SJCRH30 (cell line): ENCODE data around the gene WWC2. TPM values are rescaled to one million over a fixed set of nuclear protein-coding genes. Genes with fewer than 3 reads are reported as not detected.
"Not testable (repeated sequence)": the region's sequence is repeated elsewhere in the genome, so short reads cannot be mapped to it uniquely, and the experiment has no call there.

ENCODE experiments used
- DNase-seq, 2 experiments: peaks; one replicate each; pipeline ENCODE4 v3.0.0-alpha.2; 2015 to 2020
- H3K27ac ChIP-seq: fragments of 250-450 bp; sonication (Bioruptor Pico); 2 replicates; pipeline ENCODE4 v1.5.1; 2020; ENCODE audit warnings: mild to moderate bottlenecking, moderate library complexity
- H3K27me3 ChIP-seq: fragments of 250-450 bp; sonication (Bioruptor Pico); 2 replicates; pipeline ENCODE4 v1.5.1; 2020; ENCODE audit warnings: mild to moderate bottlenecking, moderate library complexity
- H3K36me3 ChIP-seq: fragments of 250-450 bp; sonication (Bioruptor Pico); 2 replicates; pipeline ENCODE4 v1.5.1; 2020; ENCODE audit warnings: mild to moderate bottlenecking, moderate library complexity
- H3K4me1 ChIP-seq: fragments of 250-450 bp; sonication (Bioruptor Pico); 2 replicates; pipeline ENCODE4 v1.5.1; 2020; ENCODE audit warnings: mild to moderate bottlenecking, moderate library complexity
- H3K4me3 ChIP-seq: fragments of 250-450 bp; sonication (Bioruptor Pico); 2 replicates; pipeline ENCODE4 v1.5.1; 2020; ENCODE audit warnings: mild to moderate bottlenecking, moderate library complexity
- H3K9me3 ChIP-seq: fragments of 250-450 bp; sonication (Bioruptor Pico); replicated peaks from 2 replicates; pipeline ENCODE4 v1.5.1; 2020; ENCODE audit warnings: mild to moderate bottlenecking, moderate library complexity
- total RNA-seq: library from RNA; depleted of rRNA; stranded (reverse); fragments of >200 nt; shearing (Covaris generic); gene quantifications from 2 replicates; pipeline ENCODE4 v1.2.3, GENCODE V29; 2014

The WWC2 gene
- total RNA-seq, 1 experiment from 2014 or later, result 23.7 TPM

DNA sequence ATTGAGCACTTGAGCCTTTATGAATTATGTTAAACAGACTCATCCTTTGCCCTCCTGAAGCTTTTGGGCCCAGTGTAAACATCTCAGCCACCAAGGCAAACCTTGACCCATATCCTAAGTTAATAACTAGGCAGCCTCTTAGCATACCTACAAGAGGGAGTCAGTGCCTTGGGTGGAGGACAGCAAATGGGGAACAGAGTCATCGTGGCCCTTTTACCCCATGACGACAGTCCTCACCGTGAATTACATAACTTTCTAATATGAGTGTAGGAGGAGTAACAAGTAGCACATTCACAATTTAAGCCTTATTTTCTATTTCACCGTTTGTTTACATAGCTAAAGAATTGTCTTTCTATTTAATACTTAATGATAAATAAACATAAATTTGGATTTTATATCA, 204.2 kb downstream of the WWC2 start:
- H3K9me3 ChIP-seq, result no peaks in the 10 kb centered on the region
- peaks cover 3% of the 10 kb centered on the region; the same call in 1 of the 2 replicates for H3K36me3 ChIP-seq
- no peak overlapping the region for H3K4me3 ChIP-seq
- no peaks in the 10 kb centered on the region for H3K27me3 ChIP-seq
- no peak for DNase-seq
- no peak overlapping the region for H3K27ac ChIP-seq
- no peaks in the 10 kb centered on the region for H3K4me1 ChIP-seq

DNA sequence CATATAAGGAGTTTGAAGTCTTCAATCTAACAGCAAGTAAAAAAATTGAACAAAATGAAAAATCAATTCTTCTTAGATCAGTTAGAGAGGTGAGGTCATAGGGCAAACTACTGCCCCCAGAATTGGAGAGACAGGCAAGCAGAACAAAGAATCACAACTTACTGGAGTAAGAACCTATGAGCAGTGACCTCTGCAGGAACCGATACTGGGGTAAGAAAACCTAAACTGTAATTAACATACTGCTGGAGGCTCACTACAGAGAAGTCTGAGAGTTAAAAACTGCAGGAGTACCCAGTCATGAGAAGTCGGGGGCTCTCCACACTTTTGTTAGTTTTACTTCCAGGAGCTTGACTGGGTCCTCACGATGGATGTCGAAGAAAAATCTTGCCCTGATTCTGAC, 205.0 kb downstream of the WWC2 start:
- H3K4me1 ChIP-seq, result no peaks in the 10 kb centered on the region
- no peak overlapping the region for H3K4me3 ChIP-seq
- H3K36me3 ChIP-seq, result peaks cover 3% of the 10 kb centered on the region; the same call in 1 of the 2 replicates
- H3K27ac ChIP-seq, result no peak overlapping the region
- H3K9me3 ChIP-seq, result no peaks in the 10 kb centered on the region
- DNase-seq, result no peak
- H3K27me3 ChIP-seq, result no peaks in the 10 kb centered on the region

DNA sequence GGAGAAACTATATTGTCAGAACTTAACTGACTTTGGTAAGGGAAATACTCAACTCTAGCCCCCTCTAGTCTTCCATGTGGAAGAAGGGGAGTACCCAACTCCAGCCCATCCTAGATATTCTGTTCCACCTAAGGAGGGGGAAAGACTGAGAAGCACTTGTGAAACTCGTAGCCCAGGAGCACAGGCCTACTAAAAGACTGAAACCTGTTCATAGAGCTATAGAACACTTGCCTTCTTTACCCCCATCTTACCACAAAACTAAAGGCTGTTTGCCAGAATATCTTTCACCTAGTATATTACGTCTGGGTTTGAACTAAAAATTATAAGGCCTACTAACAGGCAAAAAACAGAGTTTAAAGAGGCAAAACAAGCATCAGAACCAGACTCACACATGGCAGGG, 205.5 kb downstream of the WWC2 start:
- H3K4me3 ChIP-seq, result no peak overlapping the region
- no peak overlapping the region for H3K27ac ChIP-seq
- H3K36me3 ChIP-seq, result peaks cover 3% of the 10 kb centered on the region; the same call in 1 of the 2 replicates
- DNase-seq, result no peak
- H3K4me1 ChIP-seq, result no peaks in the 10 kb centered on the region
- H3K27me3 ChIP-seq, result no peaks in the 10 kb centered on the region
- H3K9me3 ChIP-seq, result no peaks in the 10 kb centered on the region

DNA sequence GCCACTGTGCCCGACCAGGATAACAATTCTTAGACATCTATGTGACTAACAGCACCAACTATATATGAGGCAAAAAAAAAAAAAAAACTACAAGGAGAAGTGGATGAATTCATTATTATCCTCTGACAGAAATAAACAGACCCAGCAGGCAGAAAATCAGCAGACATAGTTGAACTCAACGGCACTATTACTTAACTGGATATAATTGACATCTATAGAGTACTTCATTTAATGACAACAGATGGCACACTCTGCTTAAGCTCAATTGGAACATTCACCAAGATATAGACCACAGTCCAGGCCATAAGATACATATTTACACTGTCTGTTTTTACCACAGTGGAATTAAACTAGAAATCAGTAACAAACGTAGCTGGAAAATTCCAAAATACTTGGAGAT, 207.8 kb downstream of the WWC2 start:
- no peaks in the 10 kb centered on the region for H3K9me3 ChIP-seq
- H3K27me3 ChIP-seq, result no peaks in the 10 kb centered on the region
- 0 out of 2 replicates have a peak, but pooled peaks cover 3% of the 10 kb centered on the region for H3K36me3 ChIP-seq
- H3K27ac ChIP-seq, result no peak overlapping the region
- no peak overlapping the region for H3K4me3 ChIP-seq
- no peaks in the 10 kb centered on the region for H3K4me1 ChIP-seq
- DNase-seq, result no peak

DNA sequence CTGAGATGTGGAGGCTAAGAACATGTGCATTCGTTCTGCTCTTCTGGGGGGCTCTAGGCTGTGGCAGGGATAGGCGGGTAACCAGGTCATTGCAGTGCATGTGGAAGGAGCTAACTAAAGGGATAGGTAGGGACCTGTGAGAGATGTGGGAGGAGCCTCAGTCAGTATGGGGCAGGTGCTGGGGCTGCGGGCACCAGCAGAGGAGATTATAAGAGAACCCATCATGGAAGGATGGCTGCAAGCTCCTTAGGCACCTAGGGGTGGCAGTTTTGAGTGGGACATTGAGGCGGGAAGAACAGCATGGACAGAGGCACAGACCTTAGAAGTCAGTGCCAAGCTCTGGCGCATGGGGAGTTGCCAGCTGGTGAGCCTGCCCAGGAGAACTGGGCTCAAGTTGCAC, 213.8 kb downstream of the WWC2 start:
- no peak overlapping the region for H3K4me3 ChIP-seq
- no peaks in the 10 kb centered on the region for H3K9me3 ChIP-seq
- no peak for DNase-seq
- H3K27me3 ChIP-seq, result no peaks in the 10 kb centered on the region
- H3K27ac ChIP-seq, result no peak overlapping the region
- no peaks in the 10 kb centered on the region for H3K36me3 ChIP-seq
- no peaks in the 10 kb centered on the region for H3K4me1 ChIP-seq

DNA sequence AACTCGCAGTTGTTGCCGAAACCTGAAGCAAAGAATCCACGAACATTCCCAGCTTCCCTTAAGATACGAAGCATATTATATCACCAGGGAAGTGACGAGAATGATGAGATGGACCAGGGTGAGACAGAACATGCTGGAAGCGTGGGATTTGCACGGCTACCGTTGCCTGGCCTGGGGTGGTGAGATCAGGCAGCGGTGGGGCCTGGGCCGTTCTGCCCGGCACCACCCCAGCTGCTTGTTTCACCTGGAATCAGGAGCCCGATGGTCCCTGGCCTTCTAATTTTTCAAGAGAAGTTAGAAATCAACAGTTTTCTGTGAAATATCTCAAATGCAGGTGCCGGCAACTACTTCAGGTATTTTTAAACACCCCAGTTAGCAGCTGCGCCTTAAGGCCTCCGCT, 215.3 kb downstream of the WWC2 start:
- Histone ChIP-seq H3K4me1 (no peaks in the 10 kb centered on the region), H3K27ac (no peak overlapping the region), H3K4me3 (no peak overlapping the region), H3K27me3 (no peaks in the 10 kb centered on the region), H3K36me3 (no peaks in the 10 kb centered on the region), H3K9me3 (no peaks in the 10 kb centered on the region)
- DNase-seq, result no peak

DNA sequence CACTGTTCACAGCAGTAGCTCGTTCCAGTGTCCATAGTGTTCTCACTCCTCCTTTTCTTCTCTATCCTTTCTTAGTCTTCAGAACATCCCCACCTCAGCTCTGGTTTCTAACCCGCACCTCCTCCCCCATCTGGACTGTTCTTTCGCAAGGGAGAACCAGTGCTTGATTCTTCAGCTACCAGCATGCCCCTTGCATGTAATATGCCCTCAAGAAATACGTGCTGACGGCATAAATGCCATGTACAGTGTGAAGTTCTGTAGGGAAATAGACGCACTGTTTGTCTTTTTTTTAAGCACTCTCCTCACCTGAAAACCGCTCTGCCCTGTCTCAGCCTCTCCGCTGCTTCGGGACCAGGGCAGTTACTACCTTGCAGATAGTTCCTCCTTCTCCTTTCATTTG, 215.7 kb downstream of the WWC2 start:
- Histone ChIP-seq H3K4me1 (no peaks in the 10 kb centered on the region), H3K9me3 (no peaks in the 10 kb centered on the region), H3K27ac (no peak overlapping the region), H3K27me3 (no peaks in the 10 kb centered on the region), H3K36me3 (no peaks in the 10 kb centered on the region), H3K4me3 (no peak overlapping the region)
- no peak for DNase-seq

DNA sequence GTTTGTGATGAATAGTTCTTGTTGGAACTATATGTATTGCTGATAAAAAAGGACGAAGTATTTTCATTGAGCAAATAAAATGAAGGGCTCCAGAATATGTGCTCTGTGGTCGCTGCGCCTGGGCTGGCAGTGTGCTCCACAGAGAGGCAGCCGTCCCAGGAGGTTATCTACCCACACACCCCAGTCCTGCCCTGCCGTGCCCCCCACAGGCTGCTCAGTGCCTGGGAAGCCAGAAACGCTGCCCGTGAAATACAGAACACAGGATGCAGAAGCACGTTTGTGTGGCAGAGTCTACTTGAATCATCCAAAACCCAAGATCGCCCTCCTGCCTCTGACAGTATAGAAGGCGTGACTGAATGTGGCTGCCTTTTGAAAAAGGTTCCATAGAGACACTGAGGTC, 219.6 kb downstream of the WWC2 start:
- DNase-seq, result no peak
- Histone ChIP-seq H3K36me3 (no peaks in the 10 kb centered on the region), H3K27ac (no peak overlapping the region), H3K4me3 (no peak overlapping the region), H3K4me1 (no peaks in the 10 kb centered on the region), H3K27me3 (no peaks in the 10 kb centered on the region), H3K9me3 (no peaks in the 10 kb centered on the region)

DNA sequence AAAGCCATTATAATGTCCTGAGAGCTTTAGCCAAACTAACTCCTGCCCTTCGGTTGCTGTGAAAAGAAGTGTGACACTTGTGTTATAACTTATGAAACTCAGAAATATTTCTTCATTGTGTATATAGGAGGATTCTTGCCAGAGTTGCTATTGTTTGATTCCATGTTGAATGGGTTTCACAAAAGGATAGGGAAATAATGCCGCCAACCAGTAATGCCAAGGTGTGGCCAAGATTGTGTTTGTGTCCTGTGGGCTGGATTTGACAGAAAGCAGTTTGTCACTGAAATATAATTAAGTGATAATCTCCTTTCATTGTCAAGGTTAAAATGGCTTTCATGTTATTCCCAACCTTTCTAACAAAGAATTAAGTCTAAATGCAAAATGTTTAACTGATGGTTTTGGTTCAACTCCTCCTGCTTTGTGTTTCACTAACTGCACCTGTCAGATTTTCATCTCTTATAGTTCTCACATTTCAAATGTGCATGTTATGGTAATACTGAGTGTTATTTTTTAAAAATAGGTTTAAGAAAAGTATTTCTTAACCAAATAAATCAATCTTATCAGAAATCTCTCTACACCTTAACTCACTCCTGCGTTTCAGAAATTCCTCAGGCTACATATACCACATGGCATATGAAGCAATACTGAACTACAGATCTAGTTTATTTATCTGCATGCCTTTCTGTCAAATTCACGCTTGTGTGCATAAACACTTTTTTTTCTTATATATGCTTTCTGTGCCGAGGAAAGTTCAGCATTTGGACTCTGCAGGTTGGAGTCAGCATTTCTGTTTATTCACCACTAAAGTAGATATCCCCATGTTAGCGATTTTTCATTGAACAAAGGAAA, 221.4 kb downstream of the WWC2 start, which contains the start of gene CLDN22:
CLDN22 (minus strand) TSS at position 66 of the 849 bp plus-strand sequence; CDS start at position 8, 58 bp downstream.
- Histone ChIP-seq H3K4me3 (no peak within 1 kb of the TSS), H3K4me1 (no peaks in the 10 kb centered on the region), H3K27ac (no peak within 1 kb of the TSS), H3K9me3 (no peaks in the 10 kb centered on the region), H3K36me3 (no peaks in the 10 kb centered on the region), H3K27me3 (no peaks in the 10 kb centered on the region)
- no peak for DNase-seq

DNA sequence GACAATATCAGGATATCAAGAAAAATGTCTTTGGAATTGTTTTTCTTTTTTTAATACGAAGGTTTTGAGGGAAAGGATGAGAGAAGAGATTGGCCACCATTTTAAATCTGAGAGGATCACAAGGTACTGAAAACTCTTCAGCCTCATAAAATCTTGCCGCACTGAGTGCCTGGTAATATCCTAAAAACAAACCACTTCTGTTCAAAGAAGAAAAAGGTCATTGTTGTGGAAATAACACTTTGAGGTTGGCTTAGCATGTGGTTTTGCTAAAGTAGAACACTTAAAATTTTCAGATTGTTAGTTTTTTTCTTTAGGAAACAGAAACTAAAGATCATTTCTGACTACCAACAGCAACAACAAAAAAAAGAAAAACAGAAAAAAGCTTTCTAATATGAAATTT, 222.0 kb downstream of the WWC2 start:
- no peak for DNase-seq
- Histone ChIP-seq H3K27me3 (no peaks in the 10 kb centered on the region), H3K36me3 (no peaks in the 10 kb centered on the region), H3K4me3 (no peak overlapping the region), H3K27ac (no peak overlapping the region), H3K4me1 (no peaks in the 10 kb centered on the region), H3K9me3 (no peaks in the 10 kb centered on the region)

DNA sequence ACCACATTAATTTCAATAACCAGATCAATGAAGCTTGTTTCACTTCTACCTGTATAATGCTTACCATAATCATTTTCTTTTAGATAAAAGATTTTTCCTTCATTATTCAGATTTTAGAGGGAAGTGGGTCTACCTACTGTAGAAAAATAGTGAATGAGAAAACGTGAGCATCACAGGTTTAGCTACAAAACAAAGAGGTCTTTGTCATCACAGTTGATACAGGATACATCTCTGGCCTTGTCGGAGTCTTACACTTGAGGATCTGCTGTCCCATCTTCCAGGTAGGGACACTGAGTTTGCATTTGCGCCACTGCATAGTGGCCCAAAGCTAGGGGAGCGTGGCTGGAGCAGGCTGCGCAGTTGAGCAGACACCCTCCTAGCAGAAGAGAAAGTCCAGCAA, 222.5 kb downstream of the WWC2 start:
- no peak for DNase-seq
- no peaks in the 10 kb centered on the region for H3K4me1 ChIP-seq
- H3K36me3 ChIP-seq, result no peaks in the 10 kb centered on the region
- no peak overlapping the region for H3K4me3 ChIP-seq
- no peaks in the 10 kb centered on the region for H3K9me3 ChIP-seq
- H3K27me3 ChIP-seq, result no peaks in the 10 kb centered on the region
- no peak overlapping the region for H3K27ac ChIP-seq

DNA sequence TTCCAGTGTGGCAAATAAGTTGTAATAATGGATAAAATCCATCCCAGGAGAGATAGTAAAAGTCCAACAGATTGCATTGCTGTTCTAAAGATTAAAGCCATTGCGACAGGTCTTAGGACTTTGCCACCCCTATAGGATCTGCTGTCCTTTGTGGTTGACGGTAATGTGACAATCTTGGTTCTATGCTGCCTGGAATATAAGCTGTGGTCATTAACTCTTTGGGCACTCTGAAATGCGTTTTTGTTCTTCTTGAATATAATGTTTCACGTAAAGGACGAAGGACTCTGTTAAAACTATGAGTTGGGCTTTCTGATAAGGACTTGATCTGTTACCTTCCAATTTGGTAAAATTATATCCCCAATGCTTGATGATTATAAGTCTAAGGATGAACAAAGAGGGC, 223.3 kb downstream of the WWC2 start, which contains the start of gene CLDN24:
CLDN24 (minus strand) TSS at position 101 of the 400 bp plus-strand sequence; CDS start at position 101, 0 bp downstream.
- DNase-seq, result no peak
- H3K27ac ChIP-seq, result no peak within 1 kb of the TSS
- H3K9me3 ChIP-seq, result no peaks in the 10 kb centered on the region
- no peaks in the 10 kb centered on the region for H3K27me3 ChIP-seq
- H3K36me3 ChIP-seq, result no peaks in the 10 kb centered on the region
- no peak within 1 kb of the TSS for H3K4me3 ChIP-seq
- H3K4me1 ChIP-seq, result no peaks in the 10 kb centered on the region

DNA sequence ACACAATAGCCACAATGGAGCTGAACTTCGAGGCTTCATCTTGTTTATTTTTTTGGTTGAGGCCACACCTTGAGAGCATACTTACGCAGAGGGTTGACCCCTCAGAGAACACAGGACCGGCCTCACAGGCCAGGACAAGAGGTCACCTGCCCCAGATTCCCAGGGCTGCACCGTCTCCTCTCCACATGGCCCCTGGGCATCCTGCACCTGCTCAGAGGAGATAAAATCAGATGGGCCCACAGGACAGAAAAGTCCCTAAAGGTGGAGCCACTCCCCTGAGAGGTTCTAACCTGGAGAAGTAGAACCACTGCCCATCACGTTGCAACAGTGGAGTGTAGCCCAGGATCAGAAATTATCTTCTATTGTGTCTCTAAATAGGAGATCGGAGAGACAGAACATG, 224.2 kb downstream of the WWC2 start:
- Histone ChIP-seq H3K36me3 (no peaks in the 10 kb centered on the region), H3K9me3 (no peaks in the 10 kb centered on the region), H3K4me1 (no peaks in the 10 kb centered on the region), H3K4me3 (no peak overlapping the region), H3K27me3 (no peaks in the 10 kb centered on the region), H3K27ac (no peak overlapping the region)
- DNase-seq, result no peak

DNA sequence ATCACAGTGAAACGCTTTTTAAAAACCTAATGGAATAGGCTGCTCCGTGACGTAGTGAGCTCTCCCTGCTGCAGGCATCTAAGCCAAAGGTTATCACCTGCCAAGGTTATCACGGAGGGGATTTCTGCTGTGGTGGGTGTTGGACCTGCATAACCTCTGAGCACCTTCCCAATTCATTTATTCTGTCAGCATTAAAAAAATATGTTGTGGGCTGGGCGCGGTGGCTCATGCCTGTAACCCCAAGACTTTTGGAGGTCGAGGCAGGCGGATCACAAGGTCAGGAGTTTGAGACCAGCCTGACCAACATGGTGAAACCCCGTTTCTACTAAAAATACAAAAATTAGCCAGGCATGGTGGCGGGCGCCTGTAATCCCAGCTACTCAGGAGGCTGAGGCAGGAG, 225.0 kb downstream of the WWC2 start:
- H3K4me1 ChIP-seq, H3K27ac ChIP-seq, H3K9me3 ChIP-seq, H3K4me3 ChIP-seq, DNase-seq, H3K36me3 ChIP-seq, H3K27me3 ChIP-seq: not testable (repeated sequence)

DNA sequence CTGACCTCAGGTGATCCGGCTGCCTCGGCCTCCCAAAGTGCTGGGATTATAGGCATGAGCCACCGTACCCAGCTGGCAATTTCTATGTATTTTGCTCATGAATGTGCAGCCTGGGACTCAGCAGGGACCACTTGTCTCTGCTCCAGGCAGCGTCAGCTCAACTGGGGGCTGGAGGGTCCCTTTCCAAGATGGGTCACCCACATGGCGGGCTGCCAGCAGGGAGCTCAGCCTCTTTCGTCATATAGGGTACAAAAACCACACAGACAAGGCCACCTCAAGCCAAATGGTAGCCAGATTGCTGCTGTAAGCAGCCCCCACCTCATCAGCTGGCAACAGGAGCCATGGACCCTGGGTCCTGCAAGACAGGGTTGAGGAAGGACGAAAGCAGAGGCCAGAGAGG, 225.6 kb downstream of the WWC2 start:
- Histone ChIP-seq H3K4me3 (no peak overlapping the region), H3K9me3 (no peaks in the 10 kb centered on the region), H3K36me3 (no peaks in the 10 kb centered on the region), H3K4me1 (no peaks in the 10 kb centered on the region), H3K27me3 (no peaks in the 10 kb centered on the region), H3K27ac (no peak overlapping the region)
- no peak for DNase-seq

DNA sequence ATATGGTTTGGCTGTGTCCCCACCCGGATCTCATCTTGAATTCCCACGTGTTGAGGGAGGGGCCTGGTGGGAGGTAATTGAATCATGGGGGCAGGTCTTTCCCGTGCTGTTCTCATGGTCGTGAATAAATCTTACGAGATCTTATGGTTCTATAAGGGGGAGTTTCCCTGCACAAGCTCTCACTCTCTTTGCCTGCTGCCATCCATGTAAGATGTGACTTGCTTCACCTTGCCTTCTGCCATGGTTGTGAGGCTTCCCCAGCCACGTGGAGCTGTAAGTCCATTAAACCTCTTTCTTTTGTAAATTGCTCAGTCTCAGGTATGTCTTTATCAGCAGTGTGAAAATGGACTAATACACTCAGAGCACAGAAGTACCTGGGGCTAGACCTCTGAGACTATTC, 227.3 kb downstream of the WWC2 start:
- DNase-seq, H3K36me3 ChIP-seq, H3K4me1 ChIP-seq, H3K4me3 ChIP-seq, H3K9me3 ChIP-seq, H3K27me3 ChIP-seq, H3K27ac ChIP-seq: not testable (repeated sequence)
